ENCODE measurements around the gene SENP3.
A peak's percentile ranks its signal among the peaks of the same experiment; 100 is the strongest.
"Not testable (repeated sequence)": the region's sequence is repeated elsewhere in the genome, so short reads cannot be mapped to it uniquely, and the experiment has no call there.

SENP3 gene

DNA sequence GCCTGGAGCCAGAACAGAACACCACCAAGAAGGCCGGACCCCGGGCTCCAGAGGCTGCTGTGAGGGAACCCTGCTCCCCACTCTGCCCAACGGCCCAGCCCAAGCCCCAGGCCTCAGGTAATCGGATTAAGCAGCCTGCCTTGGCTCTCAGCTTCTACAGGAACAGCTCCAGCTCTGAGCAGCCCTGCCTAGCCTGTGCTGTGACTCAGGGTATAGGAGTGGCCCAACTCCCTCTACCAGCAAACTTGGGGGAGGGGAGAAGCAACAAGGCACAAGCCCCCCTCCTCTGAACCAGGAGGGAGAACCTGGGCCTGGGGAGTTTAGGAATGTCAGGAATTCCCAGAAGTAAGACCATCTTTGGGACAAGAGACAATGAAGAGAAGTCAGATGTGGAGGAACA, 29.0 kb downstream of the SENP3 start:
- Histone ChIP-seq H3K36me3 (ENCODE audit: insufficient read depth, low read length) (peaks cover 59% of the 10 kb centered on the region), H3K27me3 (ENCODE audit: control insufficient read depth, insufficient read depth, low read length) (no peaks in the 10 kb centered on the region), H3K4me1 (ENCODE audit: control insufficient read depth, insufficient read depth, low read length) (peaks cover 46% of the 10 kb centered on the region), H3K4me2 (ENCODE audit: low read length) (peak overlapping the region; percentile 31), H3K9ac (ENCODE audit: low read depth, low read length) (peak overlapping the region; percentile 44), H3K4me3 (ENCODE audit: low read length) (no peak overlapping the region), H3K9me3 (replicated peaks; ENCODE audit: low read length) (no peaks in the 10 kb centered on the region)

DNA sequence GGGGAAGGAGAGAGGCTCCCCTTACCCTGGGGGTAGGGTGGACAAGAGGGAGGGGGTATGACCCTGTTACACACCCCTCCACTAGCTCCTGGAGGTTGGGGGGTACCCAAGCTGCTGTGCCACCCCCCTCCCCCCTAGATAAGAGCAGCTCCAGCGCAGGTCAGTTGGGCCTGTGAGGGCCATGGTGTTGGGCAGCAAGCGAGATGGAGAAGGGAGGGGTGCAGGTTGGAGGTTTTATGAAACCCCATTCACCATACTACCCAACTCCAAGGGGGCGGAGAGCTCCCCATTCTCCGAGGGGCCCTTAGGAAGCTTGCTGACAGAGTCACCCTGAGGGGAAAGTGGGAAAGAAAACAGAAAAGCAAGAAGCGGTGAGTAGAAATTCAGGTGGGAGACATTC, 29.9 kb downstream of the SENP3 start:
- Histone ChIP-seq H3K36me3 (ENCODE audit: insufficient read depth, low read length) (peaks cover 67% of the 10 kb centered on the region), H3K27me3 (ENCODE audit: control insufficient read depth, insufficient read depth, low read length) (no peaks in the 10 kb centered on the region), H3K4me1 (ENCODE audit: control insufficient read depth, insufficient read depth, low read length) (peaks cover 44% of the 10 kb centered on the region), H3K9me3 (replicated peaks; ENCODE audit: low read length) (no peaks in the 10 kb centered on the region), H3K4me2 (ENCODE audit: low read length) (no peak overlapping the region), H3K4me3 (ENCODE audit: low read length) (no peak overlapping the region), H3K9ac (ENCODE audit: low read depth, low read length) (no peak overlapping the region)

GRCh38 chr17:7592422-7593021, 30.8 kb downstream of the SENP3 start:
- Histone ChIP-seq H3K4me2 (ENCODE audit: low read length) (no peak overlapping the region), H3K9ac (ENCODE audit: low read depth, low read length) (no peak overlapping the region), H3K9me3 (replicated peaks; ENCODE audit: low read length) (no peaks in the 10 kb centered on the region), H3K4me1 (ENCODE audit: control insufficient read depth, insufficient read depth, low read length) (peaks cover 36% of the 10 kb centered on the region), H3K36me3 (ENCODE audit: insufficient read depth, low read length) (peaks cover 75% of the 10 kb centered on the region), H3K27me3 (ENCODE audit: control insufficient read depth, insufficient read depth, low read length) (no peaks in the 10 kb centered on the region), H3K4me3 (ENCODE audit: low read length) (no peak overlapping the region)

GRCh38 chr17:7593296-7593695, 31.6 kb downstream of the SENP3 start:
- Histone ChIP-seq H3K36me3 (ENCODE audit: insufficient read depth, low read length) (peaks cover 75% of the 10 kb centered on the region), H3K4me3 (ENCODE audit: low read length) (no peak overlapping the region)

GRCh38 chr17:7597561-7597960, 35.8 kb downstream of the SENP3 start:
- H3K36me3 ChIP-seq (ENCODE audit: insufficient read depth, low read length): peaks cover 74% of the 10 kb centered on the region
- H3K4me3 ChIP-seq (ENCODE audit: low read length): not testable (repeated sequence)

More at GRCh38 chr17:7593296-7593695, 31.6 kb downstream of the SENP3 start:
- H3K9me3 ChIP-seq (replicated peaks; ENCODE audit: low read length): no peaks in the 10 kb centered on the region
- no peak overlapping the region for H3K4me2 ChIP-seq (ENCODE audit: low read length)
- peaks cover 28% of the 10 kb centered on the region for H3K4me1 ChIP-seq (ENCODE audit: control insufficient read depth, insufficient read depth, low read length)
- no peak overlapping the region for H3K9ac ChIP-seq (ENCODE audit: low read depth, low read length)
- no peaks in the 10 kb centered on the region for H3K27me3 ChIP-seq (ENCODE audit: control insufficient read depth, insufficient read depth, low read length)

DNA sequence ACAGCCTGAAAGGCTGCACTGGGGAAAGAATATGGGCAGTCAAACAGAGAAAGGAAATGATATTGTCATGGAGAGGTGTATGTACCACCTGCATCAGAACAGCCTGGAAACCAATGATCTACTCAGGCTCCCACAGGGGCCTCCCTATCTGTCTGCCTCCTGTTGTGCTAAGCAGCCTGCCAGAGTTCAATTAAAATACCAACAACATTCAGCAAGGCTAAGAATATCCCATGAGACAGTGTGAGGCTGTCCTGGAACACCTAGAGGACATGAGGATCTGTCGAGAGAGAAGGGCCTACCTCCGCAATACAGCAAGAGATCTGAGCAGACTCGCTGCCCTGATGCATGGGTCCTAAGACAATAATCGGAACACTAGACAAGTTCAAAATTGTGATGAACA, 44.6 kb downstream of the SENP3 start:
- no peaks in the 10 kb centered on the region for H3K9me3 ChIP-seq (replicated peaks; ENCODE audit: low read length)
- H3K4me3 ChIP-seq (ENCODE audit: low read length): no peak overlapping the region
- H3K4me2 ChIP-seq (ENCODE audit: low read length): no peak overlapping the region
- no peaks in the 10 kb centered on the region for H3K4me1 ChIP-seq (ENCODE audit: control insufficient read depth, insufficient read depth, low read length)
- no peak overlapping the region for H3K9ac ChIP-seq (ENCODE audit: low read depth, low read length)
- H3K27me3 ChIP-seq (ENCODE audit: control insufficient read depth, insufficient read depth, low read length): no peaks in the 10 kb centered on the region
- peaks cover 37% of the 10 kb centered on the region for H3K36me3 ChIP-seq (ENCODE audit: insufficient read depth, low read length)

More at GRCh38 chr17:7597561-7597960, 35.8 kb downstream of the SENP3 start:
- H3K4me2 ChIP-seq (ENCODE audit: low read length); H3K9ac ChIP-seq (ENCODE audit: low read depth, low read length); H3K27me3 ChIP-seq (ENCODE audit: control insufficient read depth, insufficient read depth, low read length); H3K9me3 ChIP-seq (replicated peaks; ENCODE audit: low read length); H3K4me1 ChIP-seq (ENCODE audit: control insufficient read depth, insufficient read depth, low read length): not testable (repeated sequence)

DNA sequence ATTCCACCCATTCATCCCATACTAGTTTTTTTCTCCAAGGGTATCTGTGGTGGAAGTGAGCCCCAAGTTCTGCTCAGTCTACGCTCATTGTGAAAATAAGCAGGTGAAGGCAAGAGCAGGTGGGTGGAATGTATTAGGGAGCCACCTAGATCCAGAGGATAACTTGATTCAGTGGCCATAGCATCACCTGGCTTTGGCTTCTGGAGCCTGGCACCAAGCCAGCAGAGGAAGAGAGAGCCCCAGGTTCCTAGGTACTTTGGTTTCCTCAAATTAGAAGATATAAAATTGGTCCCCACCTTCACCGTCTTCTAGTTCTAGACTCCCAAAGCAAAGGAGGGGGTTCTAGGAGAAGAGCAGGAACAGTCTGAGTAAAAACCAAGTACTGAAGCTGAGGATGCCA, 48.9 kb downstream of the SENP3 start:
- H3K9ac ChIP-seq (ENCODE audit: low read depth, low read length): no peak overlapping the region
- no peaks in the 10 kb centered on the region for H3K9me3 ChIP-seq (replicated peaks; ENCODE audit: low read length)
- H3K4me2 ChIP-seq (ENCODE audit: low read length): no peak overlapping the region
- no peak overlapping the region for H3K4me3 ChIP-seq (ENCODE audit: low read length)
- peaks cover 24% of the 10 kb centered on the region for H3K4me1 ChIP-seq (ENCODE audit: control insufficient read depth, insufficient read depth, low read length)
- no peaks in the 10 kb centered on the region for H3K27me3 ChIP-seq (ENCODE audit: control insufficient read depth, insufficient read depth, low read length)
- peaks cover 17% of the 10 kb centered on the region for H3K36me3 ChIP-seq (ENCODE audit: insufficient read depth, low read length)

GRCh38 chr17:7611635-7612293, 50.0 kb downstream of the SENP3 start:
- Histone ChIP-seq H3K9ac (ENCODE audit: low read depth, low read length) (peak overlapping the region; percentile 14), H3K9me3 (replicated peaks; ENCODE audit: low read length) (no peaks in the 10 kb centered on the region), H3K36me3 (ENCODE audit: insufficient read depth, low read length) (peaks cover 8% of the 10 kb centered on the region), H3K27me3 (ENCODE audit: control insufficient read depth, insufficient read depth, low read length) (no peaks in the 10 kb centered on the region), H3K4me1 (ENCODE audit: control insufficient read depth, insufficient read depth, low read length) (peaks cover 24% of the 10 kb centered on the region), H3K4me2 (ENCODE audit: low read length) (peak overlapping the region; percentile 69), H3K4me3 (ENCODE audit: low read length) (peak overlapping the region; percentile 45)

- H3K4me2 ChIP-seq (ENCODE audit: low read length): peak overlapping the region; percentile 69
- H3K9ac ChIP-seq (ENCODE audit: low read depth, low read length): peak overlapping the region; percentile 14
- H3K9me3 ChIP-seq (replicated peaks; ENCODE audit: low read length): no peaks in the 10 kb centered on the region
- H3K4me3 ChIP-seq (ENCODE audit: low read length): peak overlapping the region; percentile 45
- peaks cover 24% of the 10 kb centered on the region for H3K4me1 ChIP-seq (ENCODE audit: control insufficient read depth, insufficient read depth, low read length)
- H3K27me3 ChIP-seq (ENCODE audit: control insufficient read depth, insufficient read depth, low read length): no peaks in the 10 kb centered on the region
- peaks cover 8% of the 10 kb centered on the region for H3K36me3 ChIP-seq (ENCODE audit: insufficient read depth, low read length)
Observed at GRCh38 chr17:7612294-7612640, 50.5 kb downstream of the SENP3 start.

- peak overlapping the region; percentile 87 for H3K4me3 ChIP-seq (ENCODE audit: low read length)
- peak overlapping the region; percentile 86 for H3K4me2 ChIP-seq (ENCODE audit: low read length)
- peaks cover 24% of the 10 kb centered on the region for H3K4me1 ChIP-seq (ENCODE audit: control insufficient read depth, insufficient read depth, low read length)
- H3K9me3 ChIP-seq (replicated peaks; ENCODE audit: low read length): no peaks in the 10 kb centered on the region
- H3K36me3 ChIP-seq (ENCODE audit: insufficient read depth, low read length): peaks cover 8% of the 10 kb centered on the region
- H3K9ac ChIP-seq (ENCODE audit: low read depth, low read length): peak overlapping the region; percentile 94
- H3K27me3 ChIP-seq (ENCODE audit: control insufficient read depth, insufficient read depth, low read length): no peaks in the 10 kb centered on the region
Observed at GRCh38 chr17:7613769-7614424, 52.2 kb downstream of the SENP3 start.

GRCh38 chr17:7614425-7615264, 52.9 kb downstream of the SENP3 start, which contains the start of gene FXR2:
FXR2 (minus strand) TSS chr17:7614897; CDS start chr17:7614532, 365 bp downstream.
- H3K36me3 ChIP-seq (ENCODE audit: insufficient read depth, low read length): peaks cover 8% of the 10 kb centered on the region
- H3K27me3 ChIP-seq (ENCODE audit: control insufficient read depth, insufficient read depth, low read length): no peaks in the 10 kb centered on the region
- peak within 1 kb of the TSS; percentile 94 for H3K9ac ChIP-seq (ENCODE audit: low read depth, low read length)
- peaks cover 24% of the 10 kb centered on the region for H3K4me1 ChIP-seq (ENCODE audit: control insufficient read depth, insufficient read depth, low read length)
- no peaks in the 10 kb centered on the region for H3K9me3 ChIP-seq (replicated peaks; ENCODE audit: low read length)
- H3K4me3 ChIP-seq (ENCODE audit: low read length): peak within 1 kb of the TSS; percentile 87
- H3K4me2 ChIP-seq (ENCODE audit: low read length): peak within 1 kb of the TSS; percentile 86
